Spleen (tissue), 7 donors: Measurements from ENCODE around the gene PNPLA2.

Source experiments
- CTCF ChIP-seq, 11 experiments: fragments of 200-600 bp in 7 of 11; fragments of 450-650 bp in 4 of 11; sonication (generic) in 4 of 11; IDR thresholded peaks in 8 of 11; conservative IDR thresholded peaks in 3 of 11; 1 replicate in 7 of 11; 2 replicates in 4 of 11; pipeline versions ENCODE4 v1.4.0 to v1.8.0; 2016 to 2021; ENCODE audit warnings: antibody characterized with exemption in 11 of 11, inconsistent platforms in 4 of 11, mild to moderate bottlenecking in 1 of 11
- POLR2AphosphoS5 ChIP-seq, 3 donors: sonication (generic); formaldehyde crosslinking; IDR thresholded peaks; one replicate each; pipeline ENCODE4 v1.5.1; 2017; ENCODE audit warnings: antibody characterized with exemption in 3 of 3
- donor health status: DM: no; HTN: no; CAD: no; lungs with moderate emphysema.
- donor health status: DM: no; HTN: no; CAD: no.
- donor health status: DM: no; HTN: no; CAD: no.

- TF ChIP-seq POLR2AphosphoS5 (IDR thresholded peaks at IDR 0.05) (no peak), CTCF (IDR thresholded peaks at IDR 0.05 in 8 of 11, conservative IDR thresholded peaks at IDR 0.05 in 3 of 11) (no peak)
These were observed 40.1 kb downstream of the PNPLA2 start for GRCh38 chr11:858762-859339.
